ENCODE measurements around the gene TAF1C. TPM values are rescaled to one million over a fixed set of nuclear protein-coding genes. Genes with fewer than 3 reads are reported as not detected.

The TAF1C gene
- total and polyA plus RNA-seq, 9 of the 15 experiments (the other 6 are each of a cell fraction or from before 2014, with no cell fraction given), result 1.5 to 74.8 (median 21.0) TPM

- TF ChIP-seq THAP7 (CRISPR knock-in tag; IDR thresholded peaks at IDR 0.05) (no peak), SNAPC5 (CRISPR knock-in tag; IDR thresholded peaks at IDR 0.05) (no peak)
Measured at GRCh38 chr16:84138500-84138823, 48.4 kb downstream of the TAF1C start (continued).

- intact Hi-C loops (cut with micrococcal nuclease), result loop anchor here (1.0 kb wide), 1 partner anchor 22 kb away; the partner anchor contains the start of gene MBTPS1
- 8% methylated on average over 7 of the region's 7 CpGs for WGBS (ENCODE audit: insufficient coverage, low coverage, missing lambda C conversion rate)
- in situ Hi-C loops (cut with MboI), result no loop called here
- H3K9me3 ChIP-seq (replicated peaks; ENCODE audit: control insufficient read depth, insufficient read depth, low read depth, low read length), result no peaks in the 10 kb centered on the region
- ATAC-seq (no peak), DNase-seq (ENCODE audit: extremely low read depth in 1 of 4, low spot score in 3 of 4) (peak in 1 of 4 experiments; percentile 37), FAIRE-seq (peak; percentile 58)
- peak overlapping the region; percentile 97 for H3K27ac ChIP-seq (ENCODE audit: extremely low read depth, low read depth, low read length)
- CTCF ChIA-PET (ENCODE audit: low intra/inter-chr PET ratio), result no interaction called here
- no peaks in the 10 kb centered on the region for H3K9me1 ChIP-seq (ENCODE audit: control insufficient read depth, insufficient read depth, low read length)
- H3K79me2 ChIP-seq (ENCODE audit: control insufficient read depth, insufficient read depth, low read length), result peaks cover 57% of the 10 kb centered on the region
- POLR2A ChIA-PET, result interaction anchor here (0.5 to 9.6 kb wide), 7 partner anchors 9 to 91 kb away, joined by 3 to 145 read pairs (median 4); partner anchors contain the start of gene MBTPS1
- peaks cover 25 to 35% of the 10 kb centered on the region in 2 experiments for H3K4me1 ChIP-seq (replicated peaks in 1 of 2; ENCODE audit: control insufficient read depth in 2 of 2, insufficient read depth in 2 of 2, low read length in 2 of 2)
- peak overlapping the region; percentile 59 for H3K4me2 ChIP-seq (ENCODE audit: insufficient read depth, low read length)
- H2AFZ ChIP-seq (ENCODE audit: low read depth, low read length), result no peak overlapping the region
- no peaks in the 10 kb centered on the region for H3K27me3 ChIP-seq (ENCODE audit: control insufficient read depth in 2 of 2, insufficient read depth in 2 of 2, low read length in 2 of 2)
- BruUV-seq (replicated peaks), result no TSS peak
- H3K36me3 ChIP-seq (ENCODE audit: control insufficient read depth, insufficient read depth, low read length), result peaks cover 3% of the 10 kb centered on the region; the same call in 1 of the 3 replicates
- H4K20me1 ChIP-seq (replicated peaks; ENCODE audit: control insufficient read depth, insufficient read depth, low read length), result no peaks in the 10 kb centered on the region
- H3K4me3 ChIP-seq, result no peak overlapping the region
- H3K9ac ChIP-seq (ENCODE audit: insufficient read depth in 1 of 2, low read depth in 2 of 2, low read length in 2 of 2), result peak overlapping the region; percentile 21 to 90; a peak in 3 of 4 replicates
- TF ChIP-seq ZNF449 (CRISPR knock-in tag; IDR thresholded peaks at IDR 0.05) (no peak), KDM5B (IDR thresholded peaks at IDR 0.05; ENCODE audit: insufficient replicate concordance, low read depth, low read length) (no peak), NEUROD1 (IDR thresholded peaks at IDR 0.05; ENCODE audit: borderline replicate concordance, low read depth, low read length, partially characterized antibody) (no peak), ZEB2 (IDR thresholded peaks at IDR 0.05) (peak; percentile 30; the same call in 1 of the 2 replicates), E2F1 (CRISPR knock-in tag; IDR thresholded peaks at IDR 0.05) (no peak)
Measured at GRCh38 chr16:84137769-84138357, 49.0 kb downstream of the TAF1C start.
